Heart left ventricle (tissue), 16 donors: Measurements from ENCODE around the gene CLCN4. TPM values are rescaled to one million over a fixed set of nuclear protein-coding genes. Genes with fewer than 3 reads are reported as not detected.

ENCODE experiments used
- ATAC-seq, 4 donors: fragments of 200-7000 bp; cut with Tn5 transposase; one replicate each; pipeline ENCODE4 v1.9.1; 2020 to 2022; ENCODE audit warnings: moderate library complexity in 4 of 4, mild to moderate bottlenecking in 3 of 4, moderate number of reproducible peaks in 1 of 4
- DNase-seq, 5 donors: peaks; one replicate each; pipeline ENCODE4 v3.0.0-alpha.2; 2020
- H3K27ac ChIP-seq, 12 donors: fragments of 200-600 bp; sonication (generic) in 4 of 12; one replicate each; pipeline versions ENCODE4 v1.5.0 to v1.8.0; 2016 to 2022; ENCODE audit warnings: mild to moderate bottlenecking in 2 of 12
- H3K27me3 ChIP-seq, 9 donors: fragments of 200-600 bp; sonication (generic) in 2 of 9; one replicate each; pipeline versions ENCODE4 v1.5.1 to v1.8.0; 2016 to 2022; ENCODE audit warnings: mild to moderate bottlenecking in 3 of 9
- H3K36me3 ChIP-seq, 9 donors: fragments of 200-600 bp; sonication (generic) in 2 of 9; one replicate each; pipeline versions ENCODE4 v1.5.0 to v1.8.0; 2018 to 2022; ENCODE audit warnings: mild to moderate bottlenecking in 2 of 9
- H3K4me1 ChIP-seq, 12 donors: fragments of 200-600 bp; sonication (generic) in 4 of 12; one replicate each; pipeline versions ENCODE4 v1.5.0 to v1.8.0; 2016 to 2022; ENCODE audit warnings: mild to moderate bottlenecking in 3 of 12
- H3K4me3 ChIP-seq, 12 donors: fragments of 200-600 bp; sonication (generic) in 4 of 12; one replicate each; pipeline versions ENCODE4 v1.5.0 to v1.8.0; 2017 to 2022; ENCODE audit warnings: mild to moderate bottlenecking in 9 of 12, moderate library complexity in 4 of 12
- H3K9me3 ChIP-seq, 12 donors: fragments of 200-600 bp; sonication (generic) in 4 of 12; one replicate each; pipeline versions ENCODE4 v1.5.0 to v1.8.0; 2016 to 2022; ENCODE audit warnings: mild to moderate bottlenecking in 1 of 12
- CTCF ChIP-seq, 12 donors: fragments of 200-600 bp; sonication (generic) in 4 of 12; IDR thresholded peaks; one replicate each; pipeline versions ENCODE4 v1.5.0 to v1.8.0; 2018 to 2022; ENCODE audit warnings: antibody characterized with exemption in 12 of 12, mild to moderate bottlenecking in 5 of 12
- POLR2A ChIP-seq, 2 donors: fragments of 450-650 bp; IDR thresholded peaks; one replicate each; pipeline ENCODE4 v1.6.1; 2017; ENCODE audit warnings: antibody characterized with exemption in 2 of 2, mild to moderate bottlenecking in 2 of 2, moderate library complexity in 2 of 2
- WGBS, 4 donors: extraction: QIAGEN DNeasy Blood & Tissue Kit in 2 of 4; methylation state at CpG; one replicate each; pipeline versions ENCODE4 v1.1.5 to v1.1.7; 2013 to 2018; 5-methylcytosine and 5-hydroxymethylcytosine counted together
- intact Hi-C, 10 donors: fragments of 100-400 bp; cut with DNase I; formaldehyde crosslinking; loops; one replicate each; pipeline versions ENCODE4 v1.11.1 to v1.14.2; 2022
- polyA plus RNA-seq, 2 donors: library from polyadenylated mRNA; stranded (reverse); fragments of 200-250 nt; gene quantifications; one replicate each; pipeline ENCODE4 v1.2.3, GENCODE V29; 2013
- total RNA-seq, 9 donors: library from RNA; depleted of rRNA in 2 of 9; stranded (reverse); fragments of >200 nt in 2 of 9; fragmentation: NEBNext Ultra II Directional in 3 of 9; extraction: Animal tissue kit (Norgen Biotek cat#: 25700) in 3 of 9; gene quantifications; one replicate each; pipeline versions ENCODE4 v1.1.0 to v1.2.4, GENCODE V29; 2016 to 2023
- donor health status: ischemic (EF 13 %, LVEDD 7.1; RV severe dilation, severe dysfunction).
- donor health status: healthy with polysubstance abuse.
- donor health status: DM: no; HTN: yes; CAD: no.
- donor health status: DM: no; HTN: no; CAD: no.
- donor health status: ischemic (EF 25% LVEDD 6.9; RV normal size, moderate dysfunction).
- donor health status: ischemic (EF 25% LVEDD 5.7; RV mildly dilated, moderate dysfunction).
- donor health status: healthy.
- donor health status: DM: yes; HTN: yes; CAD: no.
- donor health status: ischemic (EF 35%, LVEDD 5.7; RV mildly dilated, moderate dysfunction).
- donor health status: nonischemic (EF 11% LVEDD 7.7; RV severe dilation, severe dysfunction).
- donor health status: DM: yes; HTN: yes; CAD: no.
- donor health status: PGD.
- donor health status: ischemic (EF 29% LVEDD 5.4; RV normal size, mild dysfunction).
- donor health status: nonischemic (EF 23%, LVEDD 6.1; RV moderate dilation, normal function).

Gene CLCN4
- total and polyA plus RNA-seq, 11 donors = 6.4 to 39.0 (median 29.2) TPM

GRCh38 chrX:10190367-10190766, 33.6 kb downstream of the CLCN4 start:
- no peak overlapping the region for H3K27ac ChIP-seq
- peaks cover 0 to 9% (median 0%) of the 10 kb centered on the region in 9 donors for H3K36me3 ChIP-seq
- DNase-seq (peak in 2 of 5 donors; percentile 28 to 39), ATAC-seq (peak; percentile 49 to 79 (median 68))
- peaks cover 0 to 12% (median 0%) of the 10 kb centered on the region in 12 donors for H3K4me1 ChIP-seq
- no peak for TF ChIP-seq POLR2A (IDR thresholded peaks at IDR 0.05)
- TF ChIP-seq CTCF (IDR thresholded peaks at IDR 0.05) = peak; percentile 23 to 67 (median 56)
- H3K4me3 ChIP-seq = no peak overlapping the region
- 2 to 9% (median 7%) methylated on average over 3 of the region's 3 CpGs for WGBS, 4 donors
- H3K9me3 ChIP-seq = no peaks in the 10 kb centered on the region
- peaks cover 0 to 7% (median 0%) of the 10 kb centered on the region in 9 donors for H3K27me3 ChIP-seq
- intact Hi-C loops = loop anchor here in 8 of 10 donors (2.0 to 10.0 kb wide), 9 partner anchors 134 to 946 kb away; no protein-coding TSS in a partner anchor

- no peak for TF ChIP-seq POLR2A (IDR thresholded peaks at IDR 0.05)
- TF ChIP-seq CTCF (IDR thresholded peaks at IDR 0.05) = no peak
- Histone ChIP-seq H3K9me3 (no peaks in the 10 kb centered on the region), H3K27me3 (no peaks in the 10 kb centered on the region), H3K4me3 (no peak overlapping the region), H3K4me1 (peaks cover 0 to 17% (median 2%) of the 10 kb centered on the region in 12 donors), H3K36me3 (peaks cover 0 to 5% (median 0%) of the 10 kb centered on the region in 9 donors), H3K27ac (no peak overlapping the region)
- ATAC-seq (no peak), DNase-seq (no peak)
- intact Hi-C loops = loop anchor here in 8 of 10 donors (5.0 to 10.0 kb wide), 7 partner anchors 131 to 941 kb away; no protein-coding TSS in a partner anchor
Measured at GRCh38 chrX:10193587-10193986, 36.8 kb downstream of the CLCN4 start.

GRCh38 chrX:10195425-10195824, 38.6 kb downstream of the CLCN4 start:
- intact Hi-C loops = loop anchor here in 2 of 10 donors (10.0 kb wide), 2 partner anchors 129 to 939 kb away; no protein-coding TSS in a partner anchor
- H3K36me3 ChIP-seq = no peaks in the 10 kb centered on the region
- H3K27ac ChIP-seq = peak overlapping the region in 4 of 12 donors; percentile 8 to 68 (median 19)
- H3K4me1 ChIP-seq = peaks cover 0 to 17% (median 0%) of the 10 kb centered on the region in 12 donors
- 51 to 69% (median 62%) methylated on average over 4 of the region's 4 CpGs for WGBS, 4 donors
- ATAC-seq (peak in 1 of 4 donors; percentile 39), DNase-seq (no peak)
- no peaks in the 10 kb centered on the region for H3K9me3 ChIP-seq
- no peak overlapping the region for H3K4me3 ChIP-seq
- H3K27me3 ChIP-seq = peaks cover 0 to 4% (median 0%) of the 10 kb centered on the region in 9 donors
- TF ChIP-seq CTCF (IDR thresholded peaks at IDR 0.05) (no peak), POLR2A (IDR thresholded peaks at IDR 0.05) (no peak)

GRCh38 chrX:10195947-10196346, 39.2 kb downstream of the CLCN4 start:
- no peak for DNase-seq
- no peak for TF ChIP-seq CTCF (IDR thresholded peaks at IDR 0.05)
- TF ChIP-seq POLR2A (IDR thresholded peaks at IDR 0.05) = no peak
- Histone ChIP-seq H3K9me3 (no peaks in the 10 kb centered on the region), H3K4me1 (peaks cover 0 to 17% (median 0%) of the 10 kb centered on the region in 12 donors), H3K27ac (peak overlapping the region in 3 of 12 donors; percentile 8 to 68 (median 13)), H3K4me3 (no peak overlapping the region), H3K27me3 (peaks cover 0 to 4% (median 0%) of the 10 kb centered on the region in 9 donors), H3K36me3 (no peaks in the 10 kb centered on the region)
- ATAC-seq = no peak
- intact Hi-C loops = loop anchor here in 2 of 10 donors (10.0 kb wide), 2 partner anchors 129 to 939 kb away; no protein-coding TSS in a partner anchor
